GM12874 (cell line): ENCODE data around the gene WDR89.

Experiments
- CTCF ChIP-seq: IDR thresholded peaks from 2 replicates; pipeline ENCODE4 v1.5.1; 2011; ENCODE audit warnings: low read depth, mild to moderate bottlenecking, control low read depth, low read length, moderate library complexity; ENCODE audit not compliant: insufficient read depth

The WDR89 gene

GRCh38 chr14:63632932-63633514, 8.6 kb downstream of the WDR89 start:
- TF ChIP-seq CTCF, result peak; percentile 33; the same call in 1 of the 2 replicates

- no peak for TF ChIP-seq CTCF
Measured at GRCh38 chr14:63624701-63625100, 17.0 kb downstream of the WDR89 start.

- TF ChIP-seq CTCF, result no peak
Measured at GRCh38 chr14:63624203-63624602, 17.5 kb downstream of the WDR89 start.

GRCh38 chr14:63616015-63616414, 25.7 kb downstream of the WDR89 start:
- no peak for TF ChIP-seq CTCF

GRCh38 chr14:63614679-63615363, 26.9 kb downstream of the WDR89 start:
- TF ChIP-seq CTCF, result no peak

GRCh38 chr14:63611078-63611477, 30.6 kb downstream of the WDR89 start:
- no peak for TF ChIP-seq CTCF

- no peak for TF ChIP-seq CTCF
Measured at GRCh38 chr14:63605041-63605532, 36.6 kb downstream of the WDR89 start.
